Gastrocnemius medialis (tissue), 4 donors: Measurements from ENCODE around the gene CARM1. TPM values are rescaled to one million over a fixed set of nuclear protein-coding genes. Genes with fewer than 3 reads are reported as not detected.

Experiments
- ATAC-seq, 2 donors: fragments of 150-250 bp; one replicate each; pipeline ENCODE4 v1.9.1; 2016
- DNase-seq, 2 donors: peaks; one replicate each; pipeline ENCODE4 v3.0.0-alpha.2; 2019
- H3K27ac ChIP-seq, 4 donors: fragments of 200-600 bp; sonication (generic); 1 replicate in 1 of 4; 2 replicates in 3 of 4; pipeline ENCODE4 v1.5.1; 2016 to 2018; ENCODE audit warnings: mild to moderate bottlenecking in 2 of 4, moderate library complexity in 1 of 4
- H3K27me3 ChIP-seq, 3 donors: fragments of 200-600 bp; sonication (generic) in 2 of 3; 1 replicate in 1 of 3; 2 replicates in 2 of 3; pipeline versions ENCODE4 v1.5.1 to v1.6.0; 2016 to 2019; ENCODE audit warnings: mild to moderate bottlenecking in 1 of 3, moderate library complexity in 1 of 3
- H3K36me3 ChIP-seq, 2 donors: fragments of 200-600 bp; sonication (generic) in 1 of 2; one replicate each; pipeline ENCODE4 v1.5.1; 2017 to 2018
- H3K4me1 ChIP-seq, 2 donors: fragments of 200-600 bp; sonication (generic) in 1 of 2; one replicate each; pipeline ENCODE4 v1.5.1; 2016 to 2017; ENCODE audit warnings: mild to moderate bottlenecking in 2 of 2
- H3K4me3 ChIP-seq, 4 donors: fragments of 200-600 bp; sonication (generic) in 3 of 4; 1 replicate in 1 of 4; 2 replicates in 3 of 4; pipeline ENCODE4 v1.5.1; 2016 to 2019; ENCODE audit warnings: mild to moderate bottlenecking in 2 of 4
- H3K9me3 ChIP-seq, 3 donors: fragments of 200-600 bp; sonication (generic) in 2 of 3; 1 replicate in 1 of 3; 2 replicates in 2 of 3; pipeline ENCODE4 v1.5.1; 2016 to 2019
- POLR2A ChIP-seq, 2 donors: fragments of 450-650 bp; IDR thresholded peaks; one replicate each; pipeline ENCODE4 v1.6.1; 2017; ENCODE audit warnings: antibody characterized with exemption in 2 of 2, mild to moderate bottlenecking in 2 of 2, moderate library complexity in 2 of 2
- in situ Hi-C, 4 donors: fragments of 200-750 bp; cut with MboI; loops; one replicate each; pipeline versions ENCODE4 v1.15.0 to v1.8.0; 2017; ENCODE audit warnings: low sequenced_read_pairs in 4 of 4
- intact Hi-C: fragments of 100-400 bp; cut with DNase I; formaldehyde crosslinking; loops from one replicate; pipeline ENCODE4 v1.15.1; 2023; ENCODE audit warnings: low total_unique reads
- total RNA-seq, 4 donors: library from RNA; depleted of rRNA; stranded (reverse); fragments of >200 nt; gene quantifications; one replicate each; pipeline versions ENCODE4 v1.1.0 to v1.2.3, GENCODE V29; 2016
- TF ChIP-seq, protein P1 (sequence below), 5 experiments: fragments of 450-650 bp in 3 of 5; fragments of 200-600 bp in 2 of 5; sonication (generic) in 2 of 5; IDR thresholded peaks in 4 of 5; conservative IDR thresholded peaks in 1 of 5; 1 replicate in 4 of 5; 2 replicates in 1 of 5; pipeline ENCODE4 v1.5.1; 2016 to 2019; ENCODE audit warnings: antibody characterized with exemption in 5 of 5, mild to moderate bottlenecking in 3 of 5, moderate library complexity in 3 of 5

The CARM1 gene
- total RNA-seq, 4 donors from 2014 or later: 31.2 to 58.5 (median 53.0) TPM

DNA sequence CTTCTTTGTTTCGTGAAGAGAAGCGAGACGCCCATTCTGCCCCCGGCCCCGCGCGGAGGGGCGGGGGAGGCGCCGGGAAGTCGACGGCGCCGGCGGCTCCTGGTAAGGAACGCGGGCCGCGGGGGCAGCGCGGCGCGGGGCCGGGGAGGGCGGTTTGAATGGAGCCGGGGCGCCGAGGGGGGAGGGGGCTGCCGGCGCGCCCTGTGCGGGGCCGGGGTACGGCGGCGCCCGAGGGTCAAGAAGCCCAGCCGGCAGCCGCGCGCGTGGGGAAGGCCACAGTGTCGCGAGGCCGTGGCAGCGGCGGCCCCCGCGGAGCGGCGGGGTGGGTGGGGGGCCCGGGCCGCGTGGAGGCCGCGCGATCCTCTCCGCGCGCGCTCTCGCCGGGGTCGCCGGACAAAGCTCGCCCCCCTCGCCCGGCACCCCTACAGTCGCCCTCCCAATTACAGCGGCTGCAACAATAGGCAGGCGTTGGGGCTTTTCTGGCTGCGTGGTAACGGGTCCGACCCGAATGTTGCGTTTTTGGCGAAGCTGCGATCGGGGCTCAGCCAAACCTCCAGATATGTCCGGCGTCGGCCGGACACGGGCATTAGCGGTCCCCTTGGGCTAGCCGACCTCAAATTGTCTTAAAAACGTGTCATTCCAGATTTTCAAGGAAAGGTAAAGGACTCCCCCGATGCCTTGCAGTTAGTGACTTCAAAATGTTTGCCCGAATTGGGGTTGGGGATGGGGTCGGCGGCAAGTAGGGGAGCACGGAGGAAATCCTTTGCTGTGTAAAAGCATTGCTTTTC, 89.9 kb downstream of the CARM1 start:
- Histone ChIP-seq H3K36me3 (no peaks in the 10 kb centered on the region), H3K9me3 (no peaks in the 10 kb centered on the region), H3K27me3 (no peaks in the 10 kb centered on the region), H3K4me1 (peaks cover 24% of the 10 kb centered on the region in 2 donors), H3K4me3 (peak overlapping the region; percentile 72 to 91 (median 82)), H3K27ac (peak overlapping the region; percentile 82 to 99 (median 90))
- no peak for DNase-seq
- intact Hi-C loops (loop anchor here (2.0 to 10.0 kb wide), 2 partner anchors 32 to 234 kb away; partner anchors contain the start of genes KANK2, TIMM29 and YIPF2), in situ Hi-C loops (no loop called here)
- TF ChIP-seq, protein P1, sequence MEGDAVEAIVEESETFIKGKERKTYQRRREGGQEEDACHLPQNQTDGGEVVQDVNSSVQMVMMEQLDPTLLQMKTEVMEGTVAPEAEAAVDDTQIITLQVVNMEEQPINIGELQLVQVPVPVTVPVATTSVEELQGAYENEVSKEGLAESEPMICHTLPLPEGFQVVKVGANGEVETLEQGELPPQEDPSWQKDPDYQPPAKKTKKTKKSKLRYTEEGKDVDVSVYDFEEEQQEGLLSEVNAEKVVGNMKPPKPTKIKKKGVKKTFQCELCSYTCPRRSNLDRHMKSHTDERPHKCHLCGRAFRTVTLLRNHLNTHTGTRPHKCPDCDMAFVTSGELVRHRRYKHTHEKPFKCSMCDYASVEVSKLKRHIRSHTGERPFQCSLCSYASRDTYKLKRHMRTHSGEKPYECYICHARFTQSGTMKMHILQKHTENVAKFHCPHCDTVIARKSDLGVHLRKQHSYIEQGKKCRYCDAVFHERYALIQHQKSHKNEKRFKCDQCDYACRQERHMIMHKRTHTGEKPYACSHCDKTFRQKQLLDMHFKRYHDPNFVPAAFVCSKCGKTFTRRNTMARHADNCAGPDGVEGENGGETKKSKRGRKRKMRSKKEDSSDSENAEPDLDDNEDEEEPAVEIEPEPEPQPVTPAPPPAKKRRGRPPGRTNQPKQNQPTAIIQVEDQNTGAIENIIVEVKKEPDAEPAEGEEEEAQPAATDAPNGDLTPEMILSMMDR (IDR thresholded peaks at IDR 0.05 in 4 of 5, conservative IDR thresholded peaks at IDR 0.05 in 1 of 5): no peak
- no peak for TF ChIP-seq POLR2A (IDR thresholded peaks at IDR 0.05)
- peak; percentile 55 to 58 for ATAC-seq

DNA sequence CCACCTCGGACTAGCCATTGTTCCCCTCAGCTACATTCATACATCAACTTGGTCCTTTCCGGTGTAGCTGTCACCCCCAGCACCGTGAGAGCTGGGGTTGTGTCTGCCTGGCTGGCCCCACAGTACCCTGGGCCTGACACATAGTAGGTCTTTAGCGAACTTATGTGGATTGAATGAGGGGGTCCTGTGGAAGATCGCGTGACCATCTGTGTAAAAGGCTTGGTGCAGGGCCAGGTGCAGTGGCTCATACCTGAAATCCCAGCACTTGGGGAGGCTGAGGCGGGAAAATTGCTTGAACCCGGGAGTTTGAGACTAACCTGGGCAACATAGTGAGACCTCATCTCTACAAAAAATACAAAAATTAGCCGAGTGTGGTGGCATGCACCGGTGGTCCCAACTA, 91.5 kb downstream of the CARM1 start:
- peaks cover 24% of the 10 kb centered on the region in 2 donors for H3K4me1 ChIP-seq
- in situ Hi-C loops: no loop called here
- no peak for DNase-seq
- no peaks in the 10 kb centered on the region for H3K36me3 ChIP-seq
- no peaks in the 10 kb centered on the region for H3K9me3 ChIP-seq
- no peak for TF ChIP-seq POLR2A (IDR thresholded peaks at IDR 0.05)
- TF ChIP-seq, protein P1 (IDR thresholded peaks at IDR 0.05 in 4 of 5, conservative IDR thresholded peaks at IDR 0.05 in 1 of 5): no peak
- H3K27me3 ChIP-seq: no peaks in the 10 kb centered on the region
- H3K27ac ChIP-seq: no peak overlapping the region
- H3K4me3 ChIP-seq: no peak overlapping the region
- intact Hi-C loops: loop anchor here (10.0 kb wide), 1 partner anchor 232 kb away; the partner anchor contains the start of gene KANK2
- ATAC-seq: no peak

DNA sequence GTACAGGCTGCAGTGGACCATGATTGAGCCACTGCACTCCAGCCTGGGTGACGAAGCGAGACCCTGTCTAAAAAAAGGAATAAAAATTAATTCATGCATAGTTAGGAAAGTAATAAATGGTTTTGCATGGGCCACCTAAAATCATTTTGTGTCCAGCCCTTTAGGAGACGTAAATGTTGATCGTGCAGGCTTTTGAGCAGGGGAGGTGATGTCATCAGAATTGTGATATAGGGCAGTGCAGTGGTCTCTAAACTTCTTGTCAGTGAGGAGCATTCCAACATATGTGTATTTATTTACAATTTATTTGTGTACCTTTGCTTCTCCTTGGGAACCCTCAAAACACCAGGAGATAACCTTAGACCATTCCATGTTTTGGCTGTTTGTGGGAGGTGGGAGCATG, 92.5 kb downstream of the CARM1 start:
- intact Hi-C loops: loop anchor here (10.0 kb wide), 1 partner anchor 231 kb away; the partner anchor contains the start of gene KANK2
- in situ Hi-C loops: no loop called here

DNA sequence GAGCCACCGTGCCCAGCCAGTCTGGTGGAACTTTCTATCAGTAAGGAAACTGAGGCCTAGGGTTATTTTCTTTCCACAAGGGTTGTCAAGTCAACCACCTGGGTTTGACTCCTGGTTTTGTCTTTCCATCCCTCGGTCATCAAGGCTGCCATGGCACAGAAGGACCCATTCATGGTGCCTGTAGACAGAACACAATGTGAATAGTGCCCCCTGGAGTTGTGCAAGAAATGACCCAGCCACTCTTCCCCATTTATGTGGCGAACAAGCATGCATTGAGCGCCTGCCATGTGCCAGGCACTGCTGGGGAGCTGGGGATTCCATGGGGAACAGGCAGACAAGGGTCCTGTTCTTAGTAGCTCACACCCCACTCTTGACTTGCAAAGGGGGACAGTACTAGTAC, 93.5 kb downstream of the CARM1 start:
- no peak for DNase-seq
- in situ Hi-C loops (no loop called here), intact Hi-C loops (loop anchor here (10.0 kb wide), 1 partner anchor 230 kb away; the partner anchor contains the start of gene KANK2)
- Histone ChIP-seq H3K4me3 (no peak overlapping the region), H3K9me3 (no peaks in the 10 kb centered on the region), H3K27me3 (no peaks in the 10 kb centered on the region), H3K4me1 (peaks cover 24 to 26% of the 10 kb centered on the region in 2 donors), H3K36me3 (no peaks in the 10 kb centered on the region), H3K27ac (no peak overlapping the region)
- TF ChIP-seq POLR2A (IDR thresholded peaks at IDR 0.05): no peak
- TF ChIP-seq, protein P1 (IDR thresholded peaks at IDR 0.05 in 4 of 5, conservative IDR thresholded peaks at IDR 0.05 in 1 of 5): no peak
- no peak for ATAC-seq

More for the DNA sequence above, 92.5 kb downstream of the CARM1 start:
- H3K4me3 ChIP-seq: no peak overlapping the region
- H3K27me3 ChIP-seq: no peaks in the 10 kb centered on the region
- H3K9me3 ChIP-seq: no peaks in the 10 kb centered on the region
- peaks cover 24 to 27% of the 10 kb centered on the region in 2 donors for H3K4me1 ChIP-seq
- TF ChIP-seq, protein P1 (IDR thresholded peaks at IDR 0.05 in 4 of 5, conservative IDR thresholded peaks at IDR 0.05 in 1 of 5): no peak
- H3K27ac ChIP-seq: no peak overlapping the region
- DNase-seq (no peak), ATAC-seq (no peak)
- no peaks in the 10 kb centered on the region for H3K36me3 ChIP-seq
